Dedifferentiated amniotic fluid mesenchymal stem cell (primary cell): Measurements from ENCODE around the gene DPP6.
"Not testable (repeated sequence)": the region's sequence is repeated elsewhere in the genome, so short reads cannot be mapped to it uniquely, and the experiment has no call there.

Experiments used
- DNase-seq: peaks from one replicate; pipeline ENCODE4 v3.0.0-alpha.2; 2016; ENCODE audit errors: extremely low spot score

Gene DPP6

DNA sequence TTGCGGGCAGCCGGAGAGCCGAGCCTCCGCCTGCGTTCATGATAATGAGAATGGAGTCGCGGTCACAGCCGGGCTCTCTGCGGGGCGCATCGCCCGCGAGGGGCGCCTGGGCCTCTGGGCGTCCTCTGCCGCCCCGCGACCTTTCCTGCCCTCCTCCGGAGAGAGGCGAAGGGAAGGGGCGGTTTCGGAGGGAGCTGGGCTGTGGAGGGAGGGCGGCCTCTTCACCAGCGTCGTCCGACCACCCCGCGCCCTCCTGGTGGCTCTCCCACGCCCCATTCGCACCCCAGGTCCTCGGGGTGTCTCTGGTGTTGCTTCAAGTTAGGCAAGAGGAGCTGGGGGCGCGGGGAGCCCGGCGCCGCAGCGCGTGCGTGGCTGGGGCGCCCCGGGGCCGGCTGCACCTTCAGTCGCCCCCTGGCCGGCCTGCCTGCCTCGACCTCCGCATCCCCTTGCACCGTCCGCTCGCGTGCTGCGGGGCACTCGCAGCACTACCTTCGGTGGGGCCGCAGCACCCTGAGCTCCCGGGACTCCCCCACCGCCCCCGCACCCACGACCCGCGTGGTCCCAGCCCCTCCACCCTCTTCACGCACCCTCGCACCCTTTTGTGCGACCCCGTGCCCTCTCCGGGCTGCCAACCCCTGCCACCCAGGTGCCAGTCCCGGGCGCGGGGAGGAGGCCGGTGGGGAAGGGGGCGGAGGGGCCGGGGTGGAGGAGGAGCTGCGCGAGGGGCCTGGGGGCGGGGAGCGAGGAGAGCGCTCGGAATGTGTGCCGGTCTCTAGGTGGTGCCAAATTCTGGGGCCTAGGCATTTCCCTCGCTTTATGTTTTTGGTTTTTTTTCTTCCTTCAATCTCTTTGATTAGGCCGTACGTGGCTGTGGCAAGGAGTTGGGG, at the start of gene DPP6:
TSS of gene DPP6 (plus strand) at position 756 of the 887 bp plus-strand sequence.
- DNase-seq: not testable (repeated sequence)

DNA sequence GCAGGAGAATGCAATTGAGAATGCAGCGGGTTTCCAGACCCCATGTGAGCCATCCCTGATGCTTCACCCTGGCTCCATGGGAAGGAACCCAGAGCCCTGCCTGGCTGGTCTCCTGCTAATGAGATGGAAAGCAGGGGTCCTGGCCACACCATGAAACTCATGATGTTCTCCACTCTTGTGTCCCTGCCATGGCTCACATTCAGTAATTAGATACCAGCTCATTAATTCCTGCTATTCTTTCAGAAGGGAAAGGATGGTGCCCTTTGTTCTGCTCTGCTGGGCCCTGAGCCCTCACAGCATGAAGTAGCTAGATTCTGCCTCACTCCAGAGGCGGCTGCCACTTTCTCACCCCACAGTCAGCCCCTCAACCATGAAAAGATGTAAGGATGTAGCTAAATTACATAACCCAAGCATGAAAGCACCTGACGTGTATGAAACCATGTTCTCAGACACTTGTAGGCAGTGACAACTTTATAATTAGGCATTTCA, 42.7 kb upstream of the DPP6 start:
- not testable (repeated sequence) for DNase-seq

GRCh38 chr7:154010726-154011568, 41.3 kb upstream of the DPP6 start:
- DNase-seq: not testable (repeated sequence)

GRCh38 chr7:154012800-154013199, 39.4 kb upstream of the DPP6 start:
- not testable (repeated sequence) for DNase-seq

- not testable (repeated sequence) for DNase-seq
These were observed 36.6 kb upstream of the DPP6 start for GRCh38 chr7:154015636-154016035.

DNA sequence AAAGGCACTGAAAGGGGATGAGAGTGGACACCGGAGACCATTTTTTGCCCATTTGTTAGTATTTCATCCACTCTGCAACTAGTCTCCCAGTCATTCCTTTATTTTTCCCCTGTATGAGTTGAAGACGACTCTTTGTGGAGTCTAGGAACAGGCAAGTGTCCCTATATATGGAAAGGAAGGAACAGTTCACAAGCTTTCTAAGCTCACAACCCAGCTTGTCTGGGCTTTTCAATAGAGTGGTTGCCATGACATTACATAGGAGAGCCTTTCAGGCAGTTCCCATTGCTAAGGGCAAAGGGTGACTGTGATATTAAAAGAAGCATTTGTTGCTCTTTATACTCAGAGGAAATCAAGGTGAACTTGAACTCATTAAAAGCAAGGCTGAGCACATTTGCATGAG, 33.8 kb upstream of the DPP6 start:
- not testable (repeated sequence) for DNase-seq

DNA sequence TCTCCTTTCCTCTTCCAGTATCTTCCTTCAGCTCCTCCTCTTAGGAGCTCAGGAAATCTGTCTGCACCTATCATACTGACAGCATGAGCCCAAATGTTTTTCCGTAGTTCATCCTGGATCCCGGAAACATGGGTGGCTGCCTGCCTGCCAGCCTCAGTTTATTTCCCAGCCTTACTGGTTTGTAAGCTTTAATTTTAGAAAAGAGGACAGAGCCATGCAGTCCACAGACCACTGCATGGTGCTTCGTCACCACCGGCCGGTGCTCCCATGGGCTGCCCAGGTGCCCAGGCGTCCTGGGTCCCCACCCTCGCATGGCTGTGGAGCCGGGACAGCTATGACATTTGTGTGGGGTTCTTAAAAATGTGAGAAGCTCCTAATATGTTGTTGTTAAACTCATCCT, 24.4 kb upstream of the DPP6 start:
- DNase-seq: not testable (repeated sequence)

- DNase-seq: not testable (repeated sequence)
These were observed 21.6 kb upstream of the DPP6 start for GRCh38 chr7:154030476-154031080.

- DNase-seq: not testable (repeated sequence)
These were observed 12.6 kb upstream of the DPP6 start for GRCh38 chr7:154039466-154040165.

DNA sequence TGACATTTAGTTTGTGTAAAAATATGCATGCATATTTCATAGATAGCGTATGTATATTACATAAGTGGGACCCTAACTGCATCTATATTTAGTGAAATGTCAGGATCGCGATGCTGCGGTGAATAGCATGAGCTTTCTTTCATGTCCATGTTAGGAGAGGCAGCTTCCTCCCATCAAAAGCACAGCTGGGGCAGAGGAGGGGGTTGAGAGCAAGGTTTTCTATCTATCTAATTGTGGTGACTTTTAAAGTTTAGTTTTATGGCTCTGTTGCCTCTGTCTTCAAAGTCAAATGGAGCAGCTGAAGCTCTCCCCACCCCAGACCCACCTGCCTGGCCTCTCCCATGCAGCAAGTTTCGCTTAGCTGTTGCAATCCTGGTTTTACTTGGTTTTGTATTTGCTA, 1.8 kb upstream of the DPP6 start:
- not testable (repeated sequence) for DNase-seq

GRCh38 chr7:154051006-154051642, 1.1 kb upstream of the DPP6 start:
- DNase-seq: not testable (repeated sequence)

GRCh38 chr7:154052530-154053252, 493 bp downstream of the DPP6 start:
- not testable (repeated sequence) for DNase-seq

GRCh38 chr7:154053466-154054312, 1.5 kb downstream of the DPP6 start:
- not testable (repeated sequence) for DNase-seq

DNA sequence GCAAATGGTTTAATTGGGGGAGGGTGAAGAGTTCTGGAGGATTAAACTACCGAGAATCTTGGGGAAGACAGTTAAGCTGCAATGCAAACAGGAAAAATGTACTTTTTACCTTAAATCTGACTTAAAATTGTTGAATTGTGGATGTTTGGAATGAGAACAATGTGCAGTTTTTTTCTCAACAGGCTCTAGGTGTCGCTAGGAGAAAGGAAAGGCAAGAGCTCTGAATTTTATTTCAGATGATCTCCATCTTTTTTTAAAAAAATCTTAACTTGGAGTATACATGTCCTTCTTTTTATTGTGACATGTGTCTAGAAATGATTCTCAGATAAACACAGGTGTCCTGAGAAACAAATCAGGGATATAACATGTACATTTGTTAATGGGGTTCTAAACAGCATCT, 2.5 kb downstream of the DPP6 start:
- DNase-seq: not testable (repeated sequence)

DNA sequence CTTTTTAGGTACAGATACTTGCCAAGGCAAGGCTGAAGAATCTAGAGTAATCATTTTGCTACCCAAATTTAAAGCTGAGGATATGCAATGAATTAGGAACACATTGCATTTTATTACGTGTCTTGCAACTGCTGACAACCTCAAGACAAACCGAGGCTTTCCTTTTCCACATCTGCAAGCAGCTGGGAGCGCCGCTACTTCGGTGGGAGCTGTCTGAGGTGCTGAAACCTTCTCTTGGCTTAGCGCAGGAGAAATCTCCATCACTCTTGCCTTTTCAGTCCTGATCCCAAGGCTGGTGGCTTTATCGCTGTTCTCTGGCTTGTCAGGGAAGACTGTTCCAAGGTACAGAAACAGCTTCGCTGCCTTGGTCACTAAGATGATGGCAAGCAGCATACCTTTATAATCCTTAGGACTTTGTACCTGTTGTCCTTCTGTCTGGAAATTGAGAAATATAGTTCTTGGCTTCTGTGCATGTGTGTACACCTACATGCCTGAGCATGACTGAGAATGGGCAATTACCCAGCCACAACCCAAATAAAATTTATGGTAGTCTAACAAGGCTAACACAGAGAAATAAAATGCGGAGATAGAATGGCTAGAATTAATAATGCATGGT, 3.4 kb downstream of the DPP6 start:
- peak; percentile 37 for DNase-seq

DNA sequence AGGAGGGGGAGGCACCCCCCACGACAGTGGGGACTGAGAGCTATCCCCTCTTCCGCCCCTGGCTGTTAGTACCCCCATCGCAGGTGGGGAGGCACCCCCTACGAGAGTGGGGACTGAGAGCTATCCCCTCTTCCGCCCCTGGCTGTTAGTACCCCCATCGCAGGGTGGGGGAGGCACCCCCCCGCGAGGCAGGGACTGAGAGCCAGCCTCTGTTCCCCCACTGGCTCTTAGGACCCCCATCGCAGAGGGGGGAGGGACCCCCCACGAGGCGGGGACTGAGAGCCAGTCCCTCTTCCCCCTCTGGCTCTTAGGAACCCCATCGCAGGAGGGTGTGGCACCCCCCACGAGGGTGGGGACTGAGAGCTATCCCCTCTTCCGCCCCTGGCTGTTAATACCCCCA, 6.6 kb downstream of the DPP6 start:
- not testable (repeated sequence) for DNase-seq

DNA sequence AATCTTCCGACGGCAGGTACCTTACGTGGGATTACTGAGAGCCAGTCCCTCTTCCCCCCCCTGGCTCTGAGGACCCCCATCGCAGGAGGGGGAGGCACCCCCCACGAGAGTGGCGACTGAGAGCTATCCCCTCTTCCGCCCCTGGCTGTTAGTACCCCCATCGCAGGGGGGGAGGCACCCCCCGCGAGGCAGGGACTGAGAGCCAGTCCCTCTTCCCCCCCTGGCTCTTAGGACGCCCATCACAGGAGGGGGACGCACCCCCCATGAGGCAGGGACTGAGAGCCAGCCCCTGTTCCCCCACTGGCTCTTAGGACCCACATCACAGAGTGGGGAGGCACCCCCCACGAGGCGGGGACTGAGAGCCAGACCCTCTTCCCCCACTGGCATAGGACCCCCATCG, 8.4 kb downstream of the DPP6 start:
- DNase-seq: not testable (repeated sequence)

- not testable (repeated sequence) for DNase-seq
These were observed 19.6 kb downstream of the DPP6 start for GRCh38 chr7:154071833-154072232.
